Endothelial cell (in vitro differentiated cells): ENCODE measurements around the gene CFAP46. TPM values are rescaled to one million over a fixed set of nuclear protein-coding genes. Genes with fewer than 3 reads are reported as not detected.

Source experiments
- DNase-seq: peaks from one replicate; pipeline ENCODE4 v3.0.0; 2021; ENCODE audit warnings: low spot score
- H3K27ac Mint-ChIP-seq: one replicate; pipeline ENCODE4 v1.8.0; 2021; ENCODE audit warnings: mixed read lengths, inconsistent platforms; ENCODE audit not compliant: unreplicated experiment
- H3K27me3 Mint-ChIP-seq: one replicate; pipeline ENCODE4 v1.8.0; 2021; ENCODE audit warnings: mild to moderate bottlenecking, moderate library complexity, mixed read lengths, inconsistent platforms; ENCODE audit not compliant: unreplicated experiment
- H3K36me3 Mint-ChIP-seq: one replicate; pipeline ENCODE4 v1.8.0; 2021; ENCODE audit warnings: mild to moderate bottlenecking, low read depth, mixed read lengths, inconsistent platforms; ENCODE audit not compliant: unreplicated experiment
- H3K4me1 Mint-ChIP-seq: one replicate; pipeline ENCODE4 v1.8.0; 2021; ENCODE audit warnings: mild to moderate bottlenecking, mixed read lengths, inconsistent platforms; ENCODE audit not compliant: unreplicated experiment
- H3K4me3 Mint-ChIP-seq: one replicate; pipeline ENCODE4 v1.8.0; 2021; ENCODE audit warnings: mild to moderate bottlenecking, mixed read lengths, inconsistent platforms; ENCODE audit not compliant: unreplicated experiment
- H3K9me3 Mint-ChIP-seq: one replicate; pipeline ENCODE4 v1.8.0; 2021; ENCODE audit warnings: mixed read lengths, inconsistent platforms; ENCODE audit not compliant: unreplicated experiment
- total RNA-seq: library from RNA; stranded (reverse); fragmentation: NEBNext Ultra II Directional; extraction: Animal tissue kit (Norgen Biotek cat#: 25700); gene quantifications from one replicate; pipeline ENCODE4 v1.2.1, GENCODE V29; 2021; ENCODE audit not compliant: unreplicated experiment
- TF ChIP-seq, protein P1 (sequence below): fragments of 200-600 bp; sonication (generic); IDR thresholded peaks from one replicate; pipeline ENCODE4 v1.5.0; 2021; ENCODE audit warnings: antibody characterized with exemption; ENCODE audit not compliant: unreplicated experiment

The CFAP46 gene
- total RNA-seq, 1 donor from 2014 or later: 0.95 TPM

DNA sequence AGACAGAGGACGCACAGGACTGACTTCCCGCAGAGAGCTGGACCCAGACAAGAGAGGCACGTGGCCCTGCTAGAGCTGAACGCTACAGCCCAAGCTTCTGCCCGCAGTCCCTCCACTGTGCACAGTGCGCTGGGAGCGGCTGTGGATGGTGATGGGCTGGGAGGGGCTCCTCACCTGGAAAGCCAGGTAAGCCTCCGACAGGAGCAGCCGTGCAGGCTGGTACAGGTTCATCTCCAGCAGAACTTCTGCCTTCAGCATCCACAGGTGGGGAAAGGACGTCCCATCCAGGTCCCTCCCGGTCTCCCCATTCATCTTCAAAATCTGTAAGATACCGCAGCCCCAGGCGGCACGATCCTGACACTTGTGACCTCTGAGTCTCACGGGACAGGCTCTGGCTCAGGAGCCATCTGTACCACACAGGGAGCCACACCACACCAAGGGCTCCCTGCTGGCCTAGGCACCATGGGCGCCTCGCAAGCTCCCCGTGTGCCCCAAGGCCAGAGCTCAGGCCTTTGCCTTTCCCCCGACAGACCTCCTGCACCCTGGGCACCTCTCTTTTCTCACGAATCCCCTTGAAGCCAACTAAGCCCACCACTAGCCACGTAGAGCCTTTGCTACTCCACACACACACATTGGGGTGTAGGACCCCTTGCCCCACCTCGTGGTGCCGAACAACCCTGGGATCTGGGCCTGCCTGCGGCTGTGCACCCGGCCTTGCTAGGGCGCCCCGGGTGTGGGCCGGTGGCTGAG is 76.3 kb downstream of the CFAP46 start:
- H3K27ac Mint-ChIP-seq: no peak overlapping the region

DNA sequence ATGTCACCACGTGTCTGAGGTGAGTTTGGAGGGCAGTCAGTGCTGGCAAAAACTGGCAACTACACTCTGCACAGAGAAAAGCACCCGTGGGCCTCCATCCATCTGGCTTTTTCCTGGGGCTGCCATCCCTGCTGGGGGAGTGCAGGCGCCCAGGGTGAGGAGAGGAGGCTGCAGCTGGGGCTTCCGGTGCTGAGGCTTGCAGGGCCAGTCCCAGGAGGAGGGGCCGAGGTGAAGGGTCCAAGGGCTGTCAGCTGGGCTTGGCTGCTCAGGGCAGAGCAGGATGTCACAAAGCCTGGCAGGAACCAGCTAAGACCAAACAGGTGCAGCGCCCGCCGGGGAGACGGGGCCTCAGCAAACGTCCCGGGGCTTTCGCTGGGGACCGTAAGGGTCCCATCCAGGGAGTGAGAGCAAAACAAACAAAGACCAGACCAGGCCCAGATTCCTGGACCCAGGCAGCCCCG is 77.2 kb downstream of the CFAP46 start:
- Mint-ChIP-seq H3K27me3 (peaks cover 21% of the 10 kb centered on the region), H3K36me3 (peaks cover 2% of the 10 kb centered on the region), H3K4me3 (no peak overlapping the region), H3K9me3 (no peaks in the 10 kb centered on the region), H3K4me1 (peaks cover 14% of the 10 kb centered on the region), H3K27ac (no peak overlapping the region)
- DNase-seq: no peak
- TF ChIP-seq, protein P1, sequence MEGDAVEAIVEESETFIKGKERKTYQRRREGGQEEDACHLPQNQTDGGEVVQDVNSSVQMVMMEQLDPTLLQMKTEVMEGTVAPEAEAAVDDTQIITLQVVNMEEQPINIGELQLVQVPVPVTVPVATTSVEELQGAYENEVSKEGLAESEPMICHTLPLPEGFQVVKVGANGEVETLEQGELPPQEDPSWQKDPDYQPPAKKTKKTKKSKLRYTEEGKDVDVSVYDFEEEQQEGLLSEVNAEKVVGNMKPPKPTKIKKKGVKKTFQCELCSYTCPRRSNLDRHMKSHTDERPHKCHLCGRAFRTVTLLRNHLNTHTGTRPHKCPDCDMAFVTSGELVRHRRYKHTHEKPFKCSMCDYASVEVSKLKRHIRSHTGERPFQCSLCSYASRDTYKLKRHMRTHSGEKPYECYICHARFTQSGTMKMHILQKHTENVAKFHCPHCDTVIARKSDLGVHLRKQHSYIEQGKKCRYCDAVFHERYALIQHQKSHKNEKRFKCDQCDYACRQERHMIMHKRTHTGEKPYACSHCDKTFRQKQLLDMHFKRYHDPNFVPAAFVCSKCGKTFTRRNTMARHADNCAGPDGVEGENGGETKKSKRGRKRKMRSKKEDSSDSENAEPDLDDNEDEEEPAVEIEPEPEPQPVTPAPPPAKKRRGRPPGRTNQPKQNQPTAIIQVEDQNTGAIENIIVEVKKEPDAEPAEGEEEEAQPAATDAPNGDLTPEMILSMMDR: no peak

More for the DNA sequence above, 76.3 kb downstream of the CFAP46 start:
- no peaks in the 10 kb centered on the region for H3K36me3 Mint-ChIP-seq
- H3K4me1 Mint-ChIP-seq: peaks cover 14% of the 10 kb centered on the region
- no peak for DNase-seq
- TF ChIP-seq, protein P1: no peak
- H3K9me3 Mint-ChIP-seq: no peaks in the 10 kb centered on the region
- H3K4me3 Mint-ChIP-seq: no peak overlapping the region
- H3K27me3 Mint-ChIP-seq: peaks cover 21% of the 10 kb centered on the region

DNA sequence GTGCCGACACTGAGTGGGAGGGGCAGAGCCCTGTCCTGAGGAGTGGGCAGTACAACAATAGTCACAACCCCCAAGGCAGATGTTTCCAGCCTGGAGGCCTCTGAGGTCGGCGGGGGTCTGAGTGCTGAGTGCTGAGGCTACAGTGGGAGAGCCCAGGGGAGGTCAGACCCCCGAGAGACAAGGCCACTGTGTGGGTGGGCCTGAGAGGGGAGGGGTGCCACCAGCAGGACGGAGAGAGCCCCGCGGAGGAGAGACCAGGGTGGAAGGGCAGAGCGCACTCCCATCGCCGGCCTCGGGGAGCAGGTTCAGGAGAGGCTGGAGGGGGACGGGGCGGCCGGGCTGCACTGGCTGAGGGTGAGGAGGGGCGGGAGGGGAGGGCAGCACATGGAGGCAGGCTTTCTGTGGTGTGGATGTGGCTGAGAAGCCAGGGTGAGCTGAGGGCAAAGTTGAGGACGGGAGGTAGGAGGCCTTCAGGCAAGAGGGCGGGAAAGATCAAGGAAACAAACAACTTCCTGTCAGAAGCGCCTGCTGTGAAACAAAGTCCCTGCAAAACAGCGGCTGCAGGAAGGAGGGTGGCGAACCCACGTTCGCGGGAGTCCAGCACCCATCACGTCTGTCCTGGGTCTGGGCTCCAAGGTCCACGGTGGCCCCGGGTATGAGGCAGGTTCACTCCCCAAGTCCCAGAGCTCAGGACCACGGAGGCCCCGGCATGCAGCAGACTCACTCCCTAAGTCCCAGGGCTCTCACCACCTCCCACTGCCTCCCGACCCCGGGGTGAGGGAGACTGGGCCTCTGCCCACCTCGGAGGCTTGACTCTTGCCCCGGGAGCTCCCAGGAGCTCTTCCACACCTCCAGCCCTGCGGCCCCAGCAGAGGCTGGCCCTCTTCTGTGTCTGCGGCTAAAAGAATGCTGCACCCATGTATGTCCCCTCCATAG is 79.6 kb downstream of the CFAP46 start:
- DNase-seq: no peak
- Mint-ChIP-seq H3K4me1 (peaks cover 14% of the 10 kb centered on the region), H3K9me3 (no peaks in the 10 kb centered on the region), H3K27me3 (peaks cover 21% of the 10 kb centered on the region), H3K4me3 (peak overlapping the region; percentile 56), H3K36me3 (peaks cover 3% of the 10 kb centered on the region), H3K27ac (no peak overlapping the region)
- TF ChIP-seq, protein P1: no peak

DNA sequence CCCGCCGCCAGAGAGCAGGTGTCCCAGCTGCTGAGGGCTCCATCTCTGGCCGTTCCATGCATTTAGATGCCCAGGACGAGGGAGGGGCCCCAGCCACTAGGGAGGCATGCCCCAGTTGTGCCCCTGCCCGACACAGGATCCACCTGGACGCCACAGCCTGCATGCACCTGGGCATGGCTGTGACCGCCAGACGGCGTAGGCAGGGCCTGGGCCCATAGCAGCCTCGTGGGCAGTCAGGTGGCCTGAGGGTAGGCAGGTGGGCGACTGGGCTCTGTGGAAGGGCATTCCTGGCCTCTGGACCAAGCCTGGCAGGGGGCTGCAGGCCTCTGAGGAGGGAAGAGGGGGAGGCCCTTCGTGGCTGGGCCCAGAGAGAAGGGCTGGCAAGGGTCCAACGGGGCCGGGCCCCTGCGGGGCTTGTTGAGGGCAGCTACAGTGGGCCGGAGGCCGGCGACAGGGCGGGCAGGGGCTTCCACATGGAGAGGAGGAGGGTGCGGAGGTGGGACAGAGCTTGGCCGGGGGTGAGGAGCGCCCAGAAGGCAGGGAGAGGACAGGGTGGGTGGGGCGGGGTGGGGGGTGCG is 80.4 kb downstream of the CFAP46 start:
- no peak for DNase-seq
- Mint-ChIP-seq H3K27me3 (peaks cover 17% of the 10 kb centered on the region), H3K9me3 (no peaks in the 10 kb centered on the region), H3K4me1 (peaks cover 14% of the 10 kb centered on the region), H3K4me3 (no peak overlapping the region), H3K36me3 (peaks cover 3% of the 10 kb centered on the region), H3K27ac (no peak overlapping the region)
- TF ChIP-seq, protein P1: no peak
